Measurements from ENCODE around the gene DNER.

The DNER gene

GRCh38 chr2:229403296-229403695, 311.1 kb downstream of the DNER start:
- TF ChIP-seq CTCF (conservative IDR thresholded peaks at IDR 0.05; ENCODE audit: low read depth, low read length) = no peak
- H3K4me3 ChIP-seq (ENCODE audit: low read depth, low read length) = no peak overlapping the region
- no peak for DNase-seq (ENCODE audit: low read depth)

GRCh38 chr2:229401171-229401865, 313.0 kb downstream of the DNER start:
- TF ChIP-seq CTCF (conservative IDR thresholded peaks at IDR 0.05; ENCODE audit: low read depth, low read length) = no peak
- no peak overlapping the region for H3K4me3 ChIP-seq (ENCODE audit: low read depth, low read length)
- DNase-seq (ENCODE audit: low read depth) = no peak

GRCh38 chr2:229393926-229394325, 320.4 kb downstream of the DNER start:
- no peak for DNase-seq (ENCODE audit: low read depth)
- TF ChIP-seq CTCF (conservative IDR thresholded peaks at IDR 0.05; ENCODE audit: low read depth, low read length) = no peak
- no peak overlapping the region for H3K4me3 ChIP-seq (ENCODE audit: low read depth, low read length)

- peak; percentile 63 for DNase-seq (ENCODE audit: low read depth)
These were observed 322.2 kb downstream of the DNER start for GRCh38 chr2:229392196-229392595.

GRCh38 chr2:229388731-229389130, 325.6 kb downstream of the DNER start:
- no peak for TF ChIP-seq CTCF (conservative IDR thresholded peaks at IDR 0.05; ENCODE audit: low read depth, low read length)
- no peak overlapping the region for H3K4me3 ChIP-seq (ENCODE audit: low read depth, low read length)
- no peak for DNase-seq (ENCODE audit: low read depth)

More at GRCh38 chr2:229392196-229392595, 322.2 kb downstream of the DNER start:
- H3K4me3 ChIP-seq (ENCODE audit: low read depth, low read length) = no peak overlapping the region
- TF ChIP-seq CTCF (conservative IDR thresholded peaks at IDR 0.05; ENCODE audit: low read depth, low read length) = no peak

GRCh38 chr2:229387866-229388265, 326.5 kb downstream of the DNER start:
- peak; percentile 29 for DNase-seq (ENCODE audit: low read depth)
- no peak for TF ChIP-seq CTCF (conservative IDR thresholded peaks at IDR 0.05; ENCODE audit: low read depth, low read length)
- H3K4me3 ChIP-seq (ENCODE audit: low read depth, low read length) = no peak overlapping the region

GRCh38 chr2:229380101-229380625, 334.2 kb downstream of the DNER start:
- no peak for DNase-seq (ENCODE audit: low read depth)

More at GRCh38 chr2:229380101-229380625, 334.2 kb downstream of the DNER start:
- no peak overlapping the region for H3K4me3 ChIP-seq (ENCODE audit: low read depth, low read length)
- no peak for TF ChIP-seq CTCF (conservative IDR thresholded peaks at IDR 0.05; ENCODE audit: low read depth, low read length)

Measured in choroid plexus epithelial cell (primary cell).